GM19193 (cell line): ENCODE results near the gene NLGN1.

Experiments
- POLR2A ChIP-seq: IDR thresholded peaks from 4 replicates; pipeline ENCODE4 v1.6.1; 2011; ENCODE audit not compliant: insufficient read depth, insufficient read length; ENCODE audit errors: extremely low read depth

NLGN1 gene

DNA sequence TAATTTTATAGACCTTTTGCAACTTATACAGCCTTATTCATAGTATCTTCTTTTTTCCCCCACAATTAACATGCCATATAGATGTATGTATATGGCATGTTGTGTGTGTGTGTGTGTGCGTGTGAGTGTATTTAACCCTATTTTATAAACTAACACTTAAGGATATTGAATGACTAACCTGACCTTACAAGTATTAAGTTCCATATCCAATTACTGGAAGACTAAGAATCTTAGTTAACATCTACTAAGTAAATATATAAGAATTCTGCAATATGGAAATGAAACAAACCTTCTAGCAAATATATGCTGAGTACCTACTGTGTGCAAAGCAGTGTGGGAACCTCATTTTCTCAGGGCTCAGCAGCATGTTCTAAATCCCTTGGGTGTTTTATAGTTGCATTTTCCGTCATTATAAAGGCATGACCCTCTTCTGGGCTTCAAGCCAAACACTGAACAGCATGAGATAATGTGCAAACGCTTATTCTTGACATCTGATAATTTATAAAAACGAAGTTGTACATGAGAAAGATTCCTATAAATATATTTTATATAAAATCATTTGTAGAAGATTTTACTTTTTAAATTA, 105.5 kb downstream of the NLGN1 start:
- no peak for TF ChIP-seq POLR2A

GRCh38 chr3:173510565-173510964, 113.0 kb downstream of the NLGN1 start:
- no peak for TF ChIP-seq POLR2A

DNA sequence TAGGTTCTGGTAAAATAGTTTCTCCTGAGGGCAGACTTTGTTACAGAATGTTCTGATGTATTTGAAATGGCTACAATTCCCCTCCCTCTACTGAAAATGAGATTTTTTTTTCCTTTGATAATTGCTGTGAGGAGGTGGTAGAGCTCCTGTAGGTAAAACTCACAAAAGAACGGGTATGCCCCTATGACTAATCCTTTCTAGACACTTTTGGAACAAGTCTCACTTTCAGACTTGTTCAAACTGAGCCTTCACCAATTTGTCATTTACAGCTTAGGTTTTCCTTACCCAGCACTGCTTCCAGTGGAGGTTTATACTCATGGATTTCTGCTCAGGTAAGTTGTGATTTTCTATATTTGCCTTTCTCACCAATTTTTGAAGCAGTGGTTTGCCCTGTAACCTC, 115.6 kb downstream of the NLGN1 start:
- TF ChIP-seq POLR2A, result no peak

DNA sequence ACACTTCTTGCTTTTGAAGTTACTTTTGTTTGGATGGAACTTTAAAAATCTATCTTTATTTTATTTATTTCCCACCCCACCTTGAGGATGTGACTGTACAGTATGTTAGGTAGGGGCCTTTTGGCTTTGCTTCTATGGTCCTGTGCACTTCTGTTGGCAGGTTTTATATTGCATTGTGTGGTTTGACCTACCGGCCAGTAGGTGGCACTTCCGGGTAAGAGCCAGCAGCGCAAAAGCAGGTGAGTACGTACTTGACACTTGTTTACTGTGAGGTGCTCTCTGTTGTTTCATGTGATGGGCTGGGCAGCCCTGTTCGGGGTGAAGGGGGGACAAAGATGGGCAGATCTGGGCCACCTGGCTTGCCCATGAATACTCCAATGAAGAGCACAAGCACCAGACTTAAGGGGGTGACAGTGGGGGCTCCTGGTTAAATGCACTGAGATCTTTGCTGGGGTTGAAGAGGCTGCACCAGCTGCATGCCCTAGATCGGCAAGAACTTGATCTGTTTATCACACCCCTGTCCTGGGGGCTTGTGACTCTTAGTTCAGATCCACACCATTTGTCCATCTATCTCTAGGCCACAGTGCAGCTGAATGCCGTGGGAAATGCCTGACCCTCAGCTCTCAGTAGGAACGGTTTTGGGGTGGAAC, 131.6 kb downstream of the NLGN1 start:
- TF ChIP-seq POLR2A, result no peak

GRCh38 chr3:173531602-173532001, 134.1 kb downstream of the NLGN1 start:
- TF ChIP-seq POLR2A, result no peak

- no peak for TF ChIP-seq POLR2A
Observed at GRCh38 chr3:173538410-173538809, 140.9 kb downstream of the NLGN1 start.

DNA sequence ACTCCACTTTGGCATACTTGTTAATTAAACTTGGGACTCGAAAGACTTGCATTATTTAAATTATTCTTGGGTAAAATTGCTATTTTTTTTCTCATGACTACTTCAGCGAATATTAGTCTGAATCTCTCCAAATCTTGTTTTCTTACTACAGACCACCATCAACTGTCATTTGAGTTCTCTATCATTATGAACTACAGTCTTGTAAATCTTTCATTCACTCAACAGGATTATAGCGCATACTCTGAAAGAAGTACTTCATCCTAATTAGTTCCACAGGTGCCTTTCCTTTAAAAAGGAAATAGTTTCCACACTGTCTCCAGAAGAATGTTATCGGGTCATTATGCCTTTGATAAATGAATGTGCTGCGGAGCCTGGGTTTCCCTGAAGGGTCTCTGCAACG, 149.5 kb downstream of the NLGN1 start:
- TF ChIP-seq POLR2A, result no peak

GRCh38 chr3:173548261-173548660, 150.7 kb downstream of the NLGN1 start:
- no peak for TF ChIP-seq POLR2A

DNA sequence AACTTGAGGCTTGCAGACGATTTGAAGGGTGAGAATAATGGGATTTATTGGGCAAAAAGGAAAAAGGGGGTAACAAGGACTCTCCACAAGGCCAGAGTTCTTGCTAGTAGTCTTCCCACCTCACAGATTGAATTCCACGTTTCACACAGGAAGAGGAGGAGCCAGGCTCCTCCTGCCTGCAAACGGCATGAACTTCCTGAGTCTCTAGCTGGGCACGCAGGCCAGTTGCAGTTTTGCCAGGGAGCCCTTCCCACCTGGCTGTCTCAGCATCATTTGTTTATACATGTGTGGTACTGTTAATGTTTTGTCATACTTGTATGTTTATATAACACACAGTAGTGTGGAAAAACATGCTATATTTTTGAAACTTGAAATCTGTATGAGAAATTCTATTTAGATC, 155.0 kb downstream of the NLGN1 start:
- no peak for TF ChIP-seq POLR2A

DNA sequence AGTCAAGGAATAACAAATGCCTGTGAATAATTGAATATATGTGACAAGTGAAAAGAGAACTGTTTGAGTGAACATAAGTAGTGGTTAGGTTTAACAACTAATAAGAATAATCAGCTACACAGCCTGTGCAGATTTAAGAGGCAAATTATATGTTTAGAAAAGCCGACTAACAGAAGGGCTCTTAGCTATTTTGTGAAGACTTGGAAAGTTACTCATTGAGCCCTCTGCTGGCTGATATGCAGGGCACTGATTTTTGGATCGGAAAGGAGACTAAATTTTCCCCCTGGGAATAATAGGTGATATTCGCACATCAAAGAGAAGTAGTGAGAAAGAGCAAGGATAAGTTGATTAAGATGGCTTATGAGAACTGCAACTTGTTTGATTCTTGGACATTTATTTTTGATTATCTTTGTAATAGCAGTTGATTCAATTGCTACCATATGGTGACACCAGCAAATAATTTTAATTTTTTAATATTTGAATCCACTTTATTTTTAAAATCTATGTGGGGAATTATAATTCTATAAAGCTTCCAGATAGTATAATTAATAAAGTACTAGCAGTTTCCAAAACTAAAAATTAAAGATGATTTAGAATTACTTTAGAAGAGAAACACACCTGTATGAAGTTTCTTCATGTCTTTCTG, 156.2 kb downstream of the NLGN1 start:
- no peak for TF ChIP-seq POLR2A

DNA sequence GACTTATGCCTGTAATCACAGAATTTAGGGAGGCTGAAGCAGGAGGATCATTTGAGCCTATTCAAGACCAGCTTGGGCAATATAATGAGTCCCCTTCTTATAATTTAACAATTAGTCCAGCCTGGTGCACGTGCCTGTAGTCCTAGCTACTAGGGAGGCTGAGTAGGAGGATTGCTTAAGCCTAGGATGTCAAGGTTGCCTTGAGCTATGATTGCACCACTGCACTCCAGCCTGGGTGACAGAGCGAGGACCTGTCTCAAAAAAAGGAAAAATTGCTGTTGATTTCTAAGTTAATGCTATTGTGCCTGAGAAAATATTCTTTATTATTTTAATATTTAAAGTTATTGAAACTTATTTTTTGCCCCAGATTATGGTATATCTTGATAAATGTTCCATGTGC, 159.0 kb downstream of the NLGN1 start:
- no peak for TF ChIP-seq POLR2A

- TF ChIP-seq POLR2A, result no peak
Observed at GRCh38 chr3:173567997-173568396, 170.5 kb downstream of the NLGN1 start.

GRCh38 chr3:173568623-173569022, 171.1 kb downstream of the NLGN1 start:
- TF ChIP-seq POLR2A, result no peak

- TF ChIP-seq POLR2A, result no peak
Observed at GRCh38 chr3:173583496-173583895, 186.0 kb downstream of the NLGN1 start.

DNA sequence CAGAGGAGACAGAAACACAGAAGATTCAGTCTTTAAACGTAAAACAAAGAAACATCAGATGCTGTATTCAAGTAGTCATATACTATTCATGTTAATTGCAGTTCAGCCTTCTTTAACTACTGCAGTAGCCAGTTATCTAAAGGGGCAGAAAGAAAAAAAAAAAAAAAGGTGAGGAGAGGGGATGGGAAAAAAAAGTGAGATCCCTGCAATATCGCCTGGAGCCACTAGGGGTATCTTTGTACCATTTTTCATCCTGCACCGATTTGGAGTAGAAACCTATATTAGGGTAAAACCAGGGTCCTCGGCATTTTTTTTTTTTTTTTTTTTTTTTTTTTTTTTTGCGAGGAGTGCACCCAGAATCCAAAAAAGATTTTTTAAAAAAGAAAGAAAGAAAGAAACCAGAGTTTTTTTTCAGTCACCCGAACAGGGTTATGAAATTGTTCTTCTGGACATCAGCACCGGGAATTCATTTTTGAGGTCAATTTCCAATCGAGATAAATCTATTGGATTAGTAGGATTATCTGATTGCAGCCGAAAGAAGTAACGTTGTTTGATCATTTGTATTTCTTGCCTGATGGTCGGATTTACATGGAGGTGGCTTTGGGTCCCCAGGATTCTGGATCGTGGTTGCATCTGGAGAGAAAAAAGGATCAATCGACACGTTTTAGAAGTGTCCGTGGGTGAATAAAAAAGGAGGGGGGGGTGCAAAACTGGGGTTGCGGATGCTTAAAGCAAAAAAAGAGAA, 186.7 kb downstream of the NLGN1 start:
- TF ChIP-seq POLR2A, result no peak
